Measurements from ENCODE around the gene SFXN5.

The SFXN5 gene

DNA sequence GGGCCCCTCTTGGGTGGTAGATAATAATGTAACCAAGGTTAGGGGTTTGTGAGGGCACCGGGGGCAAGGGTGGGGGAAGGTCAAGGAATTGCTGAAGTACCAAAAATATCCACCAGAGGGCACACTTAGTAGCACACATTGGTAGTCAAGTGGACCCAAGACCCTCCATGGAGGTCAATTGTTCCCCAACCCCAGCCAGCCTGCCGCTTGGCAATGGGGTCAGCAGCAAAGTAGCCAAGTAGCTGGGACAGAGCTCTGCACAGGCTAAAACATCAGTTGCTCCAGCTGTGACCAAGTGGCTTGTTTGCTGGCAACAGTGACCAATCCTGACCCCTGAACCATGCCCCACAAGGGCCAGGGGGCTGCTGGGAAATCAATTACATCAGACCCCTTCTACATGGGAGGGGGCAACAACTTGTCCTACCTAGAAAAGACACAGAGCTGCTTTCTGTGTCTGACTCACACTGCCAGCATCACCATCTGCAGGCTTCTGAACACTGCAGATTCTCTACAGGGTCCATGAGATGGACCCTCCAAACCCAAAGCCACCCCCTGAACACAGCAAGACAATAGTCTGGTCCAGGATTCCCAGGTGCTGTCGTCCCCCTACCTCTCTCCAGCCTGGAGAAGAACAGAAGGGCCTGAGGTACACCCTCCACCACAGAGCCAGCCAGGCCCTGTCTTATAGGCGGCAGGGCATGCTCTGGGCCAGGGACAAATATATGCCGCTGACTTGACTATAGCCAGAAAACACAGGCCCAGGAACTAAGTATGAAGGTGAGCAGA, 78.2 kb downstream of the SFXN5 start:
- no peak for DNase-seq (ENCODE audit: low read depth)

DNA sequence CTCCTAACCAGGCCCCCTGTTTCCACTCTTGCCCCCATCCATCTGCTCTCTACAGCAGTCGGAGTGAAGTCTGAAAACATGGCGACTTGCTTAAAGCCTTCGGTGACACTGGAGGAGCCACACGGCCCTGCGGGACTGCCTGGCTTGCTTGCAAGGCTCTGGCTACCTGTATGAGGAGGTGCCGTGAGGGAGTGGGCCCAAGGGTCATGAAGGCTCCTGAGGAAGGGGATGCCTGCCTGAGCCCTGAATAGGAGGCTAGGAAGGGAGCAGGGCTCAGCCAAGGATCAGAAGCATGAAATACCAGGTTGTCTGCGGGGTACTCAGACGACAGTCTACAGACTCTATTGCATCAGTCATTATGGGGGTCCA, 78.8 kb downstream of the SFXN5 start:
- DNase-seq (ENCODE audit: low read depth): no peak

DNA sequence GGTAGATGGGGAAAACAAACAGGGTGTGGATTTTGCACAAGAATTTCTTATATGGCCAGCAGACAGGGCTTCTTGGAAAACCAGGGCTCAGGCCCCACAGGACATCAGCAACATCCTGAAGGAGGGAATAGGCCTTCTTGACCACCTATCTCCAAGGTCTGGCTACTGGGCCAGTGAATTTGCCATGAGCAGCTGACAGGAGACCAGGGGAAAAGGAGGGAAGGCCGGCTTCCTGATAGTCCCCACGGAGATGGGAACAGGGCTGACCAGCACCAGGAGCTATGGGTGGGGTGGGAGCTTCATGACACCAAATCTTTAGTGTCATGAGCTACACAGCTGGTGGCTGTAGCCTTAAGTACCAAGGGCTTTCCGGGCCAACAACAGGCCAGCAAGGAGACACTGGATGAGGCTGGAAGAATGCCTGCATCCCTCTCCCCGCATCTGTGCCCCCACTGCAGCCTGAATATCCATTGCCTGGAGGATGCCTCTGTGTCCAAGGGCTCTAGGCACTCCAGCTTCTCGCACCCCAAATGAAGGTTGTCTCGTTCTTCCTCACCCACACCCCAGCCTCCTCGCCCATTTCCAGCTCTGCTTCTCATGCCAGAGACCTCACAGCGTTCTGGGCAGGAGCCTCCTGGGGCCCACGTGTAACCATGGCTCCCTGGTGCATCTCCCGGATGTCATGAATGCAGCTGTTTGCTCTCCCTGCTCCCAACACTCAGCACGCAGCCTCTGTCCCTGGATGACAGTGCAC, 79.4 kb downstream of the SFXN5 start:
- no peak for DNase-seq (ENCODE audit: low read depth)

DNA sequence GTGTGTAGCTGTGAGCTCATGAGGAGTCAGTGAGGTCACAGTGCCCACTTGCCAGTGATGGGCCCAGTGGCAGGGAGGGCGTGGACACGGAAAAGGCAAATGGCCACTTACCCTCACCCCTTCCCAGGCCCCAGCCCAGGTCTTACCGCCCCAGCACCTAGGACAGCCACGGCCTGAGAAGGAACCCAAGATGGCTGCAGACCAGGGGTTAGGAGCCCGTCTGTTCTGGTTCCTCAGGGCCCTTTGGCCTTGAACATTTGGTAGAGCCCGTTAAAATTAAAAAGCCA, 80.1 kb downstream of the SFXN5 start:
- DNase-seq (ENCODE audit: low read depth): no peak

DNA sequence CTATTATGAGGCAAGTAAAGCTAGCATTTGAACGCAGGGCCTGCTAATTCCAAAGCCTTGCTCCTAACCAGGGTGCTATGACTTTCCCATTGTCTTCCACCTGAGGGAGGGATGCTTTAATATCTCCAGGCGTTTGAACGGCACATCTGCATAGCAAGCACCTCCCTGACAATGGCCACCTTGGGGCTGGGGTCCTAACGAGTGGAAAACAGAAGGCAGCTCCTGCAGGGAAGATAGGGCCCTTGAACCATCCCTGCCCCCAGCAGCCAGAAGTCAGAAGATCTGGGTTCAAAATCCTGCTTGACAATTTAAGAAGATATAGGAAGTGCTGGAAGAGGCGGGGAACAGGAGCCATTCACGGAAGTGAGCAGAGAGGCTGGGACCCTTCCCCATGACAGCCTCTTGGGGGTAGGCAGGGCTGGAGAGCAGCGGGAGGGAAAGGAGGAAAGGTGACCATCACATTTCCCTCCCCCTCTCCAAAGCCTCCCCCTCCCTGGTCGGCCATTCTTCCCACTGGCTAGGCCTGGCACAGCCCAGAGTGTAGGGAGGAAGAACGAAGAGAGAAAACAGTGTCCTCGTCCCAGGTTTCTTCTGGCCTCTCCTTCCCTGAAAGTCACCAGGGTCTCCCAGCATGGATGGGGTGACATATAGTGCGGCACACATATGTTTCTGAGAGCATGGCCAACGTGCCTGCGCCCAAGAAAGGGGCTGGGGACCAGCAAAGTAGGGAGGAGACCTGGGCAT, 80.6 kb downstream of the SFXN5 start:
- DNase-seq (ENCODE audit: low read depth): no peak

DNA sequence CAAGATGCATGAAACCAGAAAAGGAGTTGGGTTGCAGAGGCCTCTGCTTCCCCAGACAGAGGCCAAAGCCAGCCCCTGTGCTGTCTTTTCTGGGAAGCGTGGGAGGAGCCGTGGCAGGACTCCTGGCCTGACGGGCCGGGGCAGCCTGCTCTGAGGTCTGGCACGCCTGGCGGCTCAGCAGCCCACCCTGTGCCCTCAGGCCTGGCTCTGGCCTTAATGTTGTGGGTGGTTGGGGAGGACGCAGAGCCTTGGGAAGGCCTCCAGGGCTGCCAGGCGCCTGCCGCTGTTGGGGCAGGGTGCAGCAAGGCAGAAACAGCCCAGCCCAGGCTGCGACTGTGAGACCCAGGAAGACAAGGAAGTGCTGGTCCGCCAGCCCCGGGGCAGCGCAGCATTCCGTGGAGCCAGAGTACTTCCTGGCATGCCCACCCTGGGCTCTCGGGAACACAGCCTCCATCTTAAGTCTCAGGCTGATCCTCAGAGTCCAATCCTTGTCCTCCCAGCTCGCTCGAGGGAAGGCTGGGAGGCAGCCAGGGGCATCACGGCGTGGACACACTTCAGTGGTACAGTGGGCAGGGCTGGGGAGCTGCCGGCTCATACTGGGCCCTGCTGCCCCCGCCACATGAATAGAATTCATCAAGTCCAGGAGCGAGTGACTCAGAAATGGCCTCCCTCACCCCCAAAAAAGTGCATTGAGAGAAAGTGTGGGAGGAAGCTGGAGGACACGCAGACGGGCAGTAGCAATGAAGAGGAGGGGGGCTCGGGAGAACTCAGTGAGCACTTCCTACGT, 81.5 kb downstream of the SFXN5 start:
- DNase-seq (ENCODE audit: low read depth): no peak

DNA sequence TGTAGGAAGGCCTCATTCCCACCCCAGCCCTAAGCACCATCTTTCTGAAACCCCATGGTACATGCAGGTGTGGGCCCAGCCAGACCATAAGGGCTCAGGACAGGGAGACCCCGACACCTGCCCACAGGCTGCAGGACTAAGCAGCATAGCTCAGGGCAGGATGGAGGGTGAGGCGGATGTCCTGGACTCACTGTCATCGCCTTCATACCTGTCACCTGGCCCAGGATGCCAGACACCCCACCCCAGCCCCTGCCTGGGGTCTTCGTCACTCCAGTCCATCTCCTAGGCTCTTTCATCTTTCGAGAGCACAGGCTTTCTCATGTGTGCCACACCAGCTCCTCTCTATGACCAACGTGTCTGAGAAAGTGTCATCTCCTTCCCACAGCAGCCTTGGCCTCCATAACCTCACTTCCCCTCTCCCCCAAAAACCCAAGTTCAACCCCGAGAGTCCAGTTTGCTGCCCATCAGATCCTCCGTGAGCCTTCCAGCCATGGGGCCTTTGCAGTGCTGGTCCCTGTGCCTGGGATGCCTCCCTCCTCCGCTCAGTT, 82.7 kb downstream of the SFXN5 start:
- DNase-seq (ENCODE audit: low read depth): no peak

DNA sequence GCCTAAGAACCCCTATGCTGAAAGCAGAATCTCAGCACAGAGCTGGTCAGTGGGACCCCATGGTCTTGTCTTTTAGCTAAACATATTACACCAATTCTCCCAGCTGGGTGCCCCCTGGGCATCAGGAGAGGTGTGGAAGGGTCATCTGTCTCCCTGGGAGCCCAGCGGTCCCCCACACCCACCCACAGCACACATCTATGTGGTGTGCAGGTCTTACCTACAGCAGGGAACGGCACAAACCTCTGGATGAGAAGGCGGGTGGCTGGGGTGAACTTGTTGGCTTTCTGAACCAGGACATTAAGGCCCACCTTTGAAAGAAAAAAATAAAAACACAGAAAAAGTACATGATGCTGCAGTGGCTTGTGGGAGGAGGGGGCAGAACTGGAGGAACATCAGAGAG, 83.5 kb downstream of the SFXN5 start:
- no peak for DNase-seq (ENCODE audit: low read depth)

DNA sequence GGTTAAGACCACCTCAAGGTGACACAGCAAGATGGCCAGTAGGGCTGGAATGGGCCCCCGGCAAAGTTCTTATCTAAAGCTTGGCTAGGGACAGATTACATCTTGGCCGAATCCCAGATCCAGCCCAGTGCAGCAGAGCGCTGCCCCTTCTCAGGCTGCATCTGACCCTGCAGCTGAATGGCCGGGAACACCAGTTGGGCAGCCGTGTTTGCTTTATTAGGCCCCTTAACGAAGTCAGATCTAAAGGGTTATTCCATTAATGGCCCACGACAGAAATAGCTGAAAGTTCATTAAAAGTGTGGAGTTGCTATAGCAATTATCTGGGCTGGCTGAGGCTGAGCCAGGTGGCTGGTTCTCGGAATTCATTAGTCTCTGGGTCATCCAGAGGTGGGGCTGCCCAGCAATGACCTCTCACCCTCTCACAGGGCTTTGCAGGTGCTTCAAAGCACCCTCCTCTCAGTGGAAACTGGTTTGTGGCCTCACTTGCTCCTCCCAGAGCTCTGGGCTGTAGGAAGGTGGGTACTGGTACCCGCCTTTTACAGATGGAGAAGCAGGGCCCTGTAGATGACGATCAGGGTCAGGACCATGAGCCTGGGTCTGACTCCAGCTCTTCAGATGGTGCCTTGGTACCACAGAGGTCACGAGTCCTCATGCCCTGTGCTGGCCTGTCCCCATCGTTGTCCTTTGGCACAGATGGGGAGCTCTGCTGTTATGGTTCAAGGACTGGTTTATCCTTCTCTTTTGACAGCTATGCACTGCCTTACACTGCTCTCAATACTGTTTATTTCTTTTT, 85.4 kb downstream of the SFXN5 start:
- no peak for DNase-seq (ENCODE audit: low read depth)

DNA sequence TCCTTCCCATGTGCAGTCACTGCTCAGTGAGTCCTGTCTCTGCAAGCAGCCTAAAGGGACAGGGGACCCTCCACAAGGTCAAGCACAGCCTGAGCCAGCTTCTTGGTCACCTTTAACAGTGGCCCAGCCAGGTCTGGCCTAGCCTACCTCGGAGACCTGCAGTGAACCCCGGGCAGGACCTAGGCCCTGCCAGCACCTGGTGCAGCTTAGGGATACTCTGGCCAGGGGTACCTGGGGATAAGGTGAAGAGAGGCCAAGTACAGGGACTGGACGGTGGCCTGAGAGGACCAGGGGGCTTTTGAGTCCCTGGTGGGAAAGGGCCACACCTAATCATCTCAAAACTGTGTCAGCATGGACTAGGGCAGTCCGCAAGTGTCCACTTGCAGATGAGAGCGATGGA, 86.4 kb downstream of the SFXN5 start:
- DNase-seq (ENCODE audit: low read depth): no peak

DNA sequence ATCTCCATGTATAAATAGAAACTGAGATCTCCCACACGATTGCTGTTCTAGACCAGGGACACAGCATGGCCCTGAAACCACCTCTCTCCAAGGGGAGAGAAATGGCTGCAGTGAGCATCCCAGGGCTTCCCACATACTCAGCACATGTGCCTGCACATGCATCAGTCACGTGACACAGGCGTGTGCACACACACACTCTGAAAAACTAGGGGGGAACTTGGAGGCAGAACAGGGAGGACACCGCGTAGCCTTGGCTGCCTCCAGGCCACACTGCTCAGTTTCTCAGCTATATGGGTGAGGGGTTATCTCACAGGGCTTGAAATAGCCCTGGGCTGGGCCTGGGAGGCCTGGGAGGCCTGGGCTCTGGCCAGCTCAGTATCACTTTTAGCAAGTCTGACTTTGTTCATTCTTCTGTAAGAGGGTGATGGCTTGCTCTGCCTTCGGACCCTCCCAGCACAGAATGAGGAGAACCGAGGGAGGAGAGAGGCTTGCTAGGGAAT, 87.3 kb downstream of the SFXN5 start:
- DNase-seq (ENCODE audit: low read depth): no peak

DNA sequence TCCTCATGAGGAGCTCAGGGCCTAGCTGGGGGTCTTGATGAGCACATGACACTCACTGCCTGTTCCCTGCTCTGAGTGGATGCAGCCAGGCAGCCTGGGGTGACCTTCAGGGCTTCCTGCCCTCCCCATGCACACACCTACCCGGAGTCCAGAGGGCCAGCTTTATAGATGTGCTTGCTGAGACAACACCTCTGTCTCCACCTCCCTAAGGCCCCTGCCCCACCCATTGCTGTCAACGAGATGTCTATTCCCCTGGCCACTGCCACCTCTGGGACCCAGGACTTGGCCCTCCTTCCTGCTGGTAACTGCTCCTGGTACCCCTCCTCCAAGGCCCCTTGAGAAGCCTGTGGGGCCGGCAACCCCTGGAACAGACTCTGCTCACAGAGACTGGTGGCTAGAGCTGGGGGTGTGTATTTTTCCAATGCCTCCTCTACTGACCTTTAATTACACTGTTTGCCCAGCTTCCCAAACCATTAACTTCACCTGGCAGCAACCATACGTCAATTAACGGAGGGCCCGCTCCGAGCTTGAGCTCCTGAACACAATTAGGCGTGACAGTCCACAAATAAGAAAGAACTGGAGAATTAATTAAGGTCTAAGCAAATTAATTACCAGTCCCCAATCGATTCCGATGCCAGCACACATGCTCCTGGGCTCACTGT, 87.9 kb downstream of the SFXN5 start:
- no peak for DNase-seq (ENCODE audit: low read depth)

DNA sequence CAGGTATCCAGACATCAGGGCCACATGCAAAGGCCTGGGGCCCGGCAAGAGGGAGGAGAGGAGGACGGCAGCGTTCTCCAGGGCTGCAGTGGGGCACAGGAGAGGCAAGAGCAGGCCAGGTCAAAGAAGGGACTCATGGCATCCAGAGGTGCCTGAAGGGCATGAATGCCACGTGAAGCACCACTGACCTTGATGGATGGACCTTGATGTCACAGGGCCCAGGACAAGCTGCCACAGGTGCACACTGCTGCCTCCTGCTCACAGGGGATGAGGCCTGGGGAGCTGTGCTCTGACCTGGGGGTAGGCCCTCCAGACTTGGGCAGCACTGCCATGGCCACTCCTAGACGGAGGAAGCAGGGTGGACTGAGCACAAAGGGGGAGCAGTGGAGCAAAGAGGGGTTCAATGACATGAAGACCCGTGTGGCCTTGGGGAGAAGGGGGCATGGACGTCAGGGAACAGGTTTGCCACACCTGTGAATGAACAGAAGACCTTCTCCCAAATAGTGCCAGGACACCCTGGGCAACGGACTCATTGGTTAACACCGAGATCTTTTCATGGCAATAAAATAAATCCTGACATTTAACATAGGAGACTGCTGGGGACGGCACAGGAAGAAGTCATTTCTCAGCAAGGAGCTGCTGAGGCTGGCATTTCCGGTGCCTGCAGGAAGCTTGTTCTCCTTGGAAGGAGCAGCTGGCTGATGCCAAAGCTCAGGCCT, 88.6 kb downstream of the SFXN5 start:
- DNase-seq (ENCODE audit: low read depth): no peak

DNA sequence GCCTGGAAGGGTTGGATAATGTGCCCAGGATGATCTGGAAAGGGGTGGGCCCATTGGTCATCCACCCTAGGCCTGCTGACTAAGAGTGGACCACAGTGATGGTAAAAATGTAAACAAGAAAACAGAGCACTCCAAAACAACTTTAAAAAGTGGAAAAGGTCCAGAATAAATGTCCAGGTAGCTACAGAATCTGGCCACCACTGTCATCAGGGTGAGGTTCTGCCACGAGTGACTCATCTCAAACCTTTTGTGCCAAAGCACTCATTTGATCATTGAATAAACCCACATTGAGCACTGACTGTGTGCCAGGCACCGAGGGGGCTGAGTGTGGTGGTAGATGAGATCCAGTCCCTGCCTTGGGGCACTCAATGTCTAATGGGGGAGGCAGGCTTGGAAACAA, 89.3 kb downstream of the SFXN5 start:
- no peak for DNase-seq (ENCODE audit: low read depth)

DNA sequence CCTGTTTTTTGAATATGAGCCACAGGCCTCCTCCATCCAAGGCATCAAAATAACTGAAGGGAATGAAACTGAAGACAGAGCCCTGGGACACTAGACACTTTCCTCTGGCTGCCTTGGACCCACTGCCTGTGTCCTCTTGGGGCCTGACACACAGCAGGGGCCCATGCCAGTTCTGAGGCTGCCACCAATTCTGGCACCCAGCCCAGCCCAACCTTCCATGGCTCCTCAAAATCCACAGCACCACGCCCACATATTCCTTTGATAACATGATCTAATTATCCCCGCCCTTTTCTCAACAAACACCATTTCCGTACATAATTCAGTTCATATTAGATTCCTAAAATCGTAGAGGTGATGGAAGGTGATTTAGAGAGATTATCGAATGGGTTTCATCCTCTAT, 90.0 kb downstream of the SFXN5 start:
- no peak for DNase-seq (ENCODE audit: low read depth)

DNA sequence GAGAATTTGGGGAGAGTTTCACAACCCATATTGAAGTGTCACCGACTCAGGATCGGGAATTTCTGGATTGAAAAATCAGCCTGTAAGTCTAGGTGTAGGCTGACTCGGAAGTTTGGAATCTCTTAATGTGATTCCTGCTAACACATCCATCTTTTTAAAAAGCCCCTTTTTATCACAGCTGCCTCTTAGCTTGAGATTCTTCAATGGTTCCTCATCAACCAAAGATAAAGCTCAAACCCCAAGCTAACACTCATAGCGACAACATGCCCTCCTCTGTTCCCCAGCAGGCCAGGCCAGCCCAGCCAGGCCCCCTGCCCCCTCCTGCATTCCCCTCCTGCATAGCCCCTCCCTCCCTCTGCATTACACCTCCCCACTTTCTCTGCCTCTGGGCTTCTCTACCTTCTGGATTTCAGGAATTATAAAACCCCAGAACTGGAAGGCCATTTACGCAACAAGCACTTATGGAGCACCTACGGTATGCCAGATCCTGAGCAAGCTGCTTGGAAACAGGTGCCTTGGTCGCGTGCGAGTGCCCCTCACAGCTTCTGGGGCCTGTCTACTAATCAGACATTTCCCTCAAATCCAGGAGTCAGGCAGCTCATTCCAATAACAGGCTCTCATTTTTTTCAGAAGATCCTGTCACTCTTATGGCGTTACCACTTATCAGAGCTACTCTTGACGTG, 90.8 kb downstream of the SFXN5 start:
- DNase-seq (ENCODE audit: low read depth): no peak

DNA sequence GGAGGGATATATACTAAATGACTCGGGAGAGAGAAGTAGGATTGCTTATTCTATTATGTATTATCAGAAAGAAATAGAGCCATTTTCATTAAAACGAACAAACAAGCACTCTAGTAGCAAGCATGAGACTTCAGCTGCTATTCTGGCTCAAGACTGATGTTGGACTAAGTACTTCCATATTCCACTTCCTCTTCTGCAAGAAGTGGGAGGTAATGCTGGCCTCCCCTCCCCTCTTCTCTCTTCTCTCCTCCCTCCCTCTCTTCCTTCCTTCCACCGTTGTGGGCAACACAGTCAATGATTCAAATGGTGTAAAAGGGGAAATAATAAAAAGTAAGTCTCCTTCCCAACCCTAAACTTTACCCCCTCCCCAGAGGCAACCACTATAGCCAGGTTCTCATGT, 91.6 kb downstream of the SFXN5 start:
- no peak for DNase-seq (ENCODE audit: low read depth)

DNA sequence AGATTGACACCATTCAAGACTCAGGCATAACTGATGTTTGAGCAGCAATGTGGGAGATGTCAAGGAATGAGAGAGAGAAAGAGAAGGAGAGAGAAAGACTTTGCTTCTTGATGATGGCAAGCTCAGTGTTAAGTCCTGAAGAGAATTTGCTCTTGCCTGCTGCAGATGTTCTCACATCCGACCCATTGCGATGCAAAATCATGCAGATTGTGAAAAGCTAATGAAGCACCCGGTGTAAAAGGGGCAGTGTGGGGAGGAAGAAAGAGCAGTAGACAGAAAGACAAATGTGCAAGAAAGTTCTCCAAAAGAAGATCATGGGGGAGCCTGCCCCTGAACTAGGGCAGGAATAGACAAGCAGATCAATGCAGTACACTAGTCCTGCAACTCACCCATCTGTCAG, 96.5 kb downstream of the SFXN5 start:
- DNase-seq (ENCODE audit: low read depth): no peak

DNA sequence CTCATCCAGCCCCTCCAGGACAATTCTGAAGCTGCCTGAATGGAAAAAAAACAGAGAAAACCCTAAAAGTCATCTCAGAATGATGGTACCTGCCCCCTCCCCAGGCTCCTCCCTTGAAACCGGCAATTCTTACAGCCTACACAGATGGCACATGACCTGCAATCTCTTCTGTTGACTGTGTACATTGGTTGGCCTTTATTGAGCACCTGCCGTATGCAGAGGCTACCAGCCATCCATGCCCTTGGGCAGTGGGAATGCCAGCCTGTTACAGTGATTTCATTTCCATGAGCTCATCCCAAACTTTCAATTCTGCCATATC, 97.1 kb downstream of the SFXN5 start:
- DNase-seq (ENCODE audit: low read depth): no peak

All from activated T-helper 1 cell treated with Interleukin-2 at 50 U/mL for 16 hours (primary cell).